Endothelial cell (in vitro differentiated cells): ENCODE data around the gene BET1. TPM values are rescaled to one million over a fixed set of nuclear protein-coding genes. Genes with fewer than 3 reads are reported as not detected.
A peak's percentile ranks its signal among the peaks of the same experiment; 100 is the strongest.

Experiments
- DNase-seq: peaks from one replicate; pipeline ENCODE4 v3.0.0; 2021; ENCODE audit warnings: low spot score
- H3K27ac Mint-ChIP-seq: one replicate; pipeline ENCODE4 v1.8.0; 2021; ENCODE audit warnings: mixed read lengths, inconsistent platforms; ENCODE audit not compliant: unreplicated experiment
- H3K27me3 Mint-ChIP-seq: one replicate; pipeline ENCODE4 v1.8.0; 2021; ENCODE audit warnings: mild to moderate bottlenecking, moderate library complexity, mixed read lengths, inconsistent platforms; ENCODE audit not compliant: unreplicated experiment
- H3K36me3 Mint-ChIP-seq: one replicate; pipeline ENCODE4 v1.8.0; 2021; ENCODE audit warnings: mild to moderate bottlenecking, low read depth, mixed read lengths, inconsistent platforms; ENCODE audit not compliant: unreplicated experiment
- H3K4me1 Mint-ChIP-seq: one replicate; pipeline ENCODE4 v1.8.0; 2021; ENCODE audit warnings: mild to moderate bottlenecking, mixed read lengths, inconsistent platforms; ENCODE audit not compliant: unreplicated experiment
- H3K4me3 Mint-ChIP-seq: one replicate; pipeline ENCODE4 v1.8.0; 2021; ENCODE audit warnings: mild to moderate bottlenecking, mixed read lengths, inconsistent platforms; ENCODE audit not compliant: unreplicated experiment
- H3K9me3 Mint-ChIP-seq: one replicate; pipeline ENCODE4 v1.8.0; 2021; ENCODE audit warnings: mixed read lengths, inconsistent platforms; ENCODE audit not compliant: unreplicated experiment
- CTCF ChIP-seq: fragments of 200-600 bp; sonication (generic); IDR thresholded peaks from one replicate; pipeline ENCODE4 v1.5.0; 2021; ENCODE audit warnings: antibody characterized with exemption; ENCODE audit not compliant: unreplicated experiment
- total RNA-seq: library from RNA; stranded (reverse); fragmentation: NEBNext Ultra II Directional; extraction: Animal tissue kit (Norgen Biotek cat#: 25700); gene quantifications from one replicate; pipeline ENCODE4 v1.2.1, GENCODE V29; 2021; ENCODE audit not compliant: unreplicated experiment

Gene BET1
- total RNA-seq, 1 donor from 2014 or later = 30.0 TPM

GRCh38 chr7:94005753-94006152, 1.6 kb upstream of the BET1 start:
- no peak for TF ChIP-seq CTCF
- H3K4me3 Mint-ChIP-seq = no peak overlapping the region
- peaks cover 20% of the 10 kb centered on the region for H3K4me1 Mint-ChIP-seq

GRCh38 chr7:94003446-94004023, 620 bp downstream of the BET1 start:
- no peak for TF ChIP-seq CTCF
- Mint-ChIP-seq H3K4me3 (peak overlapping the region; percentile 99), H3K27ac (peak overlapping the region; percentile 99), H3K9me3 (no peaks in the 10 kb centered on the region), H3K4me1 (peaks cover 22% of the 10 kb centered on the region), H3K36me3 (no peaks in the 10 kb centered on the region), H3K27me3 (peaks cover 4% of the 10 kb centered on the region)
- no peak for DNase-seq

More at GRCh38 chr7:94005753-94006152, 1.6 kb upstream of the BET1 start:
- H3K36me3 Mint-ChIP-seq = no peaks in the 10 kb centered on the region
- DNase-seq = no peak
- no peak overlapping the region for H3K27ac Mint-ChIP-seq
- peaks cover 4% of the 10 kb centered on the region for H3K27me3 Mint-ChIP-seq
- H3K9me3 Mint-ChIP-seq = no peaks in the 10 kb centered on the region

- H3K4me1 Mint-ChIP-seq = peaks cover 27% of the 10 kb centered on the region
- no peaks in the 10 kb centered on the region for H3K36me3 Mint-ChIP-seq
- H3K27me3 Mint-ChIP-seq = peaks cover 2% of the 10 kb centered on the region
- H3K27ac Mint-ChIP-seq = no peak overlapping the region
- no peak for DNase-seq
- H3K4me3 Mint-ChIP-seq = no peak overlapping the region
- no peaks in the 10 kb centered on the region for H3K9me3 Mint-ChIP-seq
- TF ChIP-seq CTCF = no peak
Measured at GRCh38 chr7:94001396-94001795, 2.8 kb downstream of the BET1 start.

GRCh38 chr7:93997868-93998267, 6.3 kb downstream of the BET1 start:
- H3K9me3 Mint-ChIP-seq = no peaks in the 10 kb centered on the region
- no peak for TF ChIP-seq CTCF
- no peak for DNase-seq
- peak overlapping the region; percentile 2 for H3K4me3 Mint-ChIP-seq
- no peaks in the 10 kb centered on the region for H3K27me3 Mint-ChIP-seq
- H3K4me1 Mint-ChIP-seq = peaks cover 13% of the 10 kb centered on the region
- no peaks in the 10 kb centered on the region for H3K36me3 Mint-ChIP-seq
- H3K27ac Mint-ChIP-seq = peak overlapping the region; percentile 6

GRCh38 chr7:93992421-93993110, 11.6 kb downstream of the BET1 start:
- no peak for TF ChIP-seq CTCF
- no peaks in the 10 kb centered on the region for H3K27me3 Mint-ChIP-seq
- H3K27ac Mint-ChIP-seq = no peak overlapping the region
- no peaks in the 10 kb centered on the region for H3K9me3 Mint-ChIP-seq
- DNase-seq = no peak
- H3K4me1 Mint-ChIP-seq = no peaks in the 10 kb centered on the region
- H3K36me3 Mint-ChIP-seq = no peaks in the 10 kb centered on the region
- H3K4me3 Mint-ChIP-seq = no peak overlapping the region
